Measurements from ENCODE around the gene DCLRE1C. TPM values are rescaled to one million over a fixed set of nuclear protein-coding genes. Genes with fewer than 3 reads are reported as not detected.

DCLRE1C gene
- total RNA-seq, 6 experiments from 2014 or later: 4.6 to 6.8 (median 5.6) TPM

DNA sequence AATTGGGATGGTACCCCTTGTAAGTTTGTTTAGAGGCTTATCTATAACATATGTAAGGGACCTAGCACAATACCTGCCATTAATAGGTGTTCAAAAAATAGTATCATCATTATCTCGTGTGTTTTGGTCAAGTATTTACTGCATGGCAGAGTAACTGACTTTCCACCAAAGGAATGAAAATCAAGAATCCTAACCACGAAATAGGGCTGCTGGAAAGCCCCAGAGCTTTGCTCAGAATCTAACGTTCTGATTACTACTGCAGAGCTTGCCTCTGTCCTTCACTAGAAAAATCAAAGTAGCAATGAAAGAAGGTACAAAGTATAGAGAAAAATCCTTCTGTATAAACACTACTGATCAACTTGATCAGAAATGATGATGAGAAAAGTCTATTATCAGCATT is 34.9 kb downstream of the DCLRE1C start:
- TF ChIP-seq, protein P1, sequence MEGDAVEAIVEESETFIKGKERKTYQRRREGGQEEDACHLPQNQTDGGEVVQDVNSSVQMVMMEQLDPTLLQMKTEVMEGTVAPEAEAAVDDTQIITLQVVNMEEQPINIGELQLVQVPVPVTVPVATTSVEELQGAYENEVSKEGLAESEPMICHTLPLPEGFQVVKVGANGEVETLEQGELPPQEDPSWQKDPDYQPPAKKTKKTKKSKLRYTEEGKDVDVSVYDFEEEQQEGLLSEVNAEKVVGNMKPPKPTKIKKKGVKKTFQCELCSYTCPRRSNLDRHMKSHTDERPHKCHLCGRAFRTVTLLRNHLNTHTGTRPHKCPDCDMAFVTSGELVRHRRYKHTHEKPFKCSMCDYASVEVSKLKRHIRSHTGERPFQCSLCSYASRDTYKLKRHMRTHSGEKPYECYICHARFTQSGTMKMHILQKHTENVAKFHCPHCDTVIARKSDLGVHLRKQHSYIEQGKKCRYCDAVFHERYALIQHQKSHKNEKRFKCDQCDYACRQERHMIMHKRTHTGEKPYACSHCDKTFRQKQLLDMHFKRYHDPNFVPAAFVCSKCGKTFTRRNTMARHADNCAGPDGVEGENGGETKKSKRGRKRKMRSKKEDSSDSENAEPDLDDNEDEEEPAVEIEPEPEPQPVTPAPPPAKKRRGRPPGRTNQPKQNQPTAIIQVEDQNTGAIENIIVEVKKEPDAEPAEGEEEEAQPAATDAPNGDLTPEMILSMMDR (IDR thresholded peaks at IDR 0.05): no peak
- peaks cover 21% of the 10 kb centered on the region for H3K9me3 Mint-ChIP-seq
- no peaks in the 10 kb centered on the region for H3K4me1 Mint-ChIP-seq (ENCODE audit: low read depth)
- no peak overlapping the region for H3K4me3 Mint-ChIP-seq
- no peak overlapping the region for H3K27ac Mint-ChIP-seq
- no peak for DNase-seq
- peaks cover 82% of the 10 kb centered on the region for H3K36me3 Mint-ChIP-seq (ENCODE audit: low read depth)
- no peaks in the 10 kb centered on the region; the same call in 1 of the 2 replicates for H3K27me3 Mint-ChIP-seq (ENCODE audit: insufficient read depth)

DNA sequence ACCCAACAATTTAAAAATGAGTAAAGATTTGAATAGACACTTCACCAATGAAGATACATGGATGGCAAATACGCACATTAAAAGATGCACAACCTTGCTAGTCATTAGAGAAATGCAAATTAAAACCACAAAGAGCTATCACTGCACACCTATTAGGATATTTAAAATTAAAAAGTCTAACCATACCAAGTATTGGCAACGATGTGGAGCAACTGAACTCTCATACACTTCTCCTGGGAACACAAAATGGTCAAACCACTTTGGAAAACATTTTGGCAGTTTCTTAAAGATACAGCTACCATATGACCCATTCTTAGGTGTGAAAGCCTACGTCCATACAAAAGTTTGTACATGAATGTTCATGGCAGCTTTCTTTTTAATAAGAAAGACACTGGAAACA is 36.1 kb downstream of the DCLRE1C start:
- peaks cover 92% of the 10 kb centered on the region for H3K36me3 Mint-ChIP-seq (ENCODE audit: low read depth)
- H3K4me1 Mint-ChIP-seq (ENCODE audit: low read depth): no peaks in the 10 kb centered on the region
- H3K9me3 Mint-ChIP-seq: peaks cover 21% of the 10 kb centered on the region
- H3K27me3 Mint-ChIP-seq (ENCODE audit: insufficient read depth): no peaks in the 10 kb centered on the region; the same call in 1 of the 2 replicates
- TF ChIP-seq, protein P1 (IDR thresholded peaks at IDR 0.05): no peak
- no peak for DNase-seq
- no peak overlapping the region for H3K4me3 Mint-ChIP-seq
- no peak overlapping the region for H3K27ac Mint-ChIP-seq

DNA sequence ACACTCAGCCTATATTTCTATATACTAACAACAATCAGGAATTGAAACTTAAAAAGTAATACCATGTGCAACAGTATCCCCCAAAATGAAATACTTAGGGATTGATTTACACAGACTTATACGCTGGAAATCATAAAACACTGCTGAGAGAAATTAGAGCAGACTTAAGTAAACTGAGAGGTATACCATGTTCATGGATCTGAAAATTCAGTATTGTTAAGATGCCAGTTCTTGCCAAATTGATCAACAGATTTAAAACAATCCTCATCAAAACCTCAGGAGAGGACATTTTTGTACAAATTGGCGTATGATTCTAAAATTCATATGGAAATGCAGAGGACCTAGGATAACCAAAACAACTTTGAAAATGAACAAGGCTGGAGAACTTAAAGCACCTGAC is 37.3 kb downstream of the DCLRE1C start:
- DNase-seq: no peak
- peaks cover 21% of the 10 kb centered on the region for H3K9me3 Mint-ChIP-seq
- no peak overlapping the region for H3K27ac Mint-ChIP-seq
- peaks cover 93% of the 10 kb centered on the region for H3K36me3 Mint-ChIP-seq (ENCODE audit: low read depth)
- TF ChIP-seq, protein P1 (IDR thresholded peaks at IDR 0.05): no peak
- no peaks in the 10 kb centered on the region for H3K4me1 Mint-ChIP-seq (ENCODE audit: low read depth)
- H3K4me3 Mint-ChIP-seq: no peak overlapping the region
- H3K27me3 Mint-ChIP-seq (ENCODE audit: insufficient read depth): no peaks in the 10 kb centered on the region; the same call in 1 of the 2 replicates

DNA sequence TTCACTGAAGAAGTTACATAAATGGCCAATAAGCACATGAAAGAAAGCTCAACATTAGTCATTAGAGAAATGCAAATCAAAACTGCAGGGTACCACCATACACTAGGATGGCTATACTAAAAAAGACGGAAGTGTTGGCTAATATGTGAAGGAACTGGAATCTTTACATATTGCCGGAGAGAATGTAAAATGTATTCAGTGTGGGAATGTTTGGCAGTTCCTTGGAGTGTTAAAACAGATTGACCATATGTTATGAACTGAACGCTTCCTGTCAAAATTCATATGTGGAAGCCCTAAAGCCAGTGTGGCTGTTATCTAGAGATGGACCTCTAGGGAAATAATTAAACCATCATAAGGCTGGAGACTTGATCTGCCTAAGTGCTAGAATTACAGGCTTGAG is 42.1 kb downstream of the DCLRE1C start:
- Mint-ChIP-seq H3K4me1 (ENCODE audit: low read depth) (0 out of 2 replicates have a peak, but pooled peaks cover 6% of the 10 kb centered on the region), H3K27me3 (ENCODE audit: insufficient read depth) (no peaks in the 10 kb centered on the region; the same call in 1 of the 2 replicates), H3K9me3 (peaks cover 7% of the 10 kb centered on the region; the same call in 1 of the 2 replicates), H3K4me3 (no peak overlapping the region), H3K27ac (no peak overlapping the region), H3K36me3 (ENCODE audit: low read depth) (peaks cover 77% of the 10 kb centered on the region)
- TF ChIP-seq, protein P1 (IDR thresholded peaks at IDR 0.05): no peak
- DNase-seq: no peak

DNA sequence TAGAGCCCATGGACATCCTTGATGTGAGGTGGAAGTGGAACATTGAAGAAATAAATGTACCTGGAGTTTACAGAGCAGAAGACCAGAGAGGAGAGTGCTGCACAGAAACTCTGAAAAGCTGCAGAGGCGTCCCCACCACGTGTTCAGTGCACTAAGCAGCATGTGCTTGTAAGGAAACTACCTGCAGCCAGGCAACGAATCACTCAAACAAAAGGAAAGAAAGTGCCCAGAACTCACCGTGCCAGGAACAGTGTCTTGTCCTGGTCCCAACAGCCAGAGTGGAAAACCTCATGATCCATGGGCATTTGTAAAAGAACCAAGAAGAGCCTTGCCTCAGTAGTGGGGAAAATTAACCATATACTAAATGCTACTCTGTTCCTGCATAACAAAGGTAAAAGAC is 42.9 kb downstream of the DCLRE1C start:
- H3K9me3 Mint-ChIP-seq: 0 out of 2 replicates have a peak, but pooled peaks cover 1% of the 10 kb centered on the region
- peaks cover 69% of the 10 kb centered on the region for H3K36me3 Mint-ChIP-seq (ENCODE audit: low read depth)
- H3K27me3 Mint-ChIP-seq (ENCODE audit: insufficient read depth): no peaks in the 10 kb centered on the region; the same call in 1 of the 2 replicates
- H3K4me1 Mint-ChIP-seq (ENCODE audit: low read depth): 0 out of 2 replicates have a peak, but pooled peaks cover 6% of the 10 kb centered on the region
- H3K27ac Mint-ChIP-seq: no peak overlapping the region
- TF ChIP-seq, protein P1 (IDR thresholded peaks at IDR 0.05): no peak
- DNase-seq: no peak
- H3K4me3 Mint-ChIP-seq: no peak overlapping the region
